T-helper 17 cell (primary cell): ENCODE results near the gene PTP4A1. TPM values are rescaled to one million over a fixed set of nuclear protein-coding genes. Genes with fewer than 3 reads are reported as not detected.
"Not testable (repeated sequence)": the region's sequence is repeated elsewhere in the genome, so short reads cannot be mapped to it uniquely, and the experiment has no call there.

Experiments used
- ATAC-seq: fragments of 150-1000 bp; cut with Tn5 transposase; 2 replicates; pipeline ENCODE4 v1.10.0; 2021; ENCODE audit warnings: mild to moderate bottlenecking, moderate library complexity
- DNase-seq, 3 donors: peaks; one replicate each; pipeline versions ENCODE4 v3.0.0 to v3.0.0-alpha.2; 2020 to 2021
- H3K9me3 ChIP-seq: one replicate; pipeline ENCODE4 v1.7.0; 2013; ENCODE audit warnings: low read length, mild to moderate bottlenecking; ENCODE audit not compliant: control insufficient read depth, poor library complexity, severe bottlenecking
- H3K27ac Mint-ChIP-seq: one replicate; pipeline ENCODE4 v1.8.0; 2022; ENCODE audit warnings: mild to moderate bottlenecking, moderate library complexity, mixed read lengths
- H3K27me3 Mint-ChIP-seq: one replicate; pipeline ENCODE4 v1.8.0; 2022; ENCODE audit warnings: mixed read lengths
- H3K36me3 Mint-ChIP-seq: one replicate; pipeline ENCODE4 v1.8.0; 2022; ENCODE audit warnings: low read depth, mixed read lengths
- H3K4me1 Mint-ChIP-seq: one replicate; pipeline ENCODE4 v1.8.0; 2022; ENCODE audit warnings: mild to moderate bottlenecking, mixed read lengths
- H3K4me3 Mint-ChIP-seq: one replicate; pipeline ENCODE4 v1.8.0; 2022; ENCODE audit warnings: mild to moderate bottlenecking, moderate library complexity, mixed read lengths
- total RNA-seq, 4 donors: library from RNA in 2 of 4; stranded (reverse) in 2 of 4; gene quantifications; one replicate each; pipeline ENCODE4 v1.2.3 and lab custom pipeline; 2022 to 2026

Gene PTP4A1
- total RNA-seq: 100 to 1,000 TPM; 112 to 129 TPM
- total RNA-seq (lab: John Stamatoyannopoulos, UW): 1.2 to 8.7 reads per million in 2 donors

GRCh38 chr6:63572044-63572746, at the start of gene PTP4A1, which contains the start of gene LOC128125822:
Gene PTP4A1 (plus strand): TSS chr6:63572480. CDS start chr6:63576881, 4,401 bp downstream.
Gene LOC128125822 (plus strand): TSS chr6:63572480.
- peak within 1 kb of the TSS; percentile 95 for H3K4me3 Mint-ChIP-seq
- ATAC-seq: peak; percentile 88
- no peaks in the 10 kb centered on the region for H3K27me3 Mint-ChIP-seq
- H3K27ac Mint-ChIP-seq: peak within 1 kb of the TSS; percentile 89
- peaks cover 24% of the 10 kb centered on the region for H3K4me1 Mint-ChIP-seq
- peak; percentile 94 to 95 (median 94) for DNase-seq
- H3K9me3 ChIP-seq: no peaks in the 10 kb centered on the region
- no peaks in the 10 kb centered on the region for H3K36me3 Mint-ChIP-seq

DNA sequence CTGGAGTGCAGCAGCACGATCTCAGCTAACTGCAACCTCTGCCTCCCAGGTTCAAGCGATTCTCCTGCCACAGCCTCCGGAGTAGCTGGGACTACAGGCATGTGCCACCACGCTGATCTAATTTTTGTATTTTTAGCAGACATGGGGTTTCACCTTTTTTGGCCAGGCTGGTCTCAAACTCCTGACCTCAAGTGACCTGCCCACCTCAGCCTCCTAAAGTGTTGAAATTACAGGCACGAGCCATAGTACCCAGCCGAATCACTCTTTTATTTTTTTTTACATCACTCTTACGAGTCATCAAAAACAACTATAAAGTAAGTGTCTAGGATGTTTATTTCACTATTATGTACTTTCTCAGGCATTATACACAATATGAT, 49.4 kb upstream of the PTP4A1 start:
- not testable (repeated sequence) for H3K27me3 Mint-ChIP-seq, H3K4me3 Mint-ChIP-seq, DNase-seq, ATAC-seq, H3K36me3 Mint-ChIP-seq, H3K9me3 ChIP-seq, H3K27ac Mint-ChIP-seq
- peaks cover 12% of the 10 kb centered on the region for H3K4me1 Mint-ChIP-seq

DNA sequence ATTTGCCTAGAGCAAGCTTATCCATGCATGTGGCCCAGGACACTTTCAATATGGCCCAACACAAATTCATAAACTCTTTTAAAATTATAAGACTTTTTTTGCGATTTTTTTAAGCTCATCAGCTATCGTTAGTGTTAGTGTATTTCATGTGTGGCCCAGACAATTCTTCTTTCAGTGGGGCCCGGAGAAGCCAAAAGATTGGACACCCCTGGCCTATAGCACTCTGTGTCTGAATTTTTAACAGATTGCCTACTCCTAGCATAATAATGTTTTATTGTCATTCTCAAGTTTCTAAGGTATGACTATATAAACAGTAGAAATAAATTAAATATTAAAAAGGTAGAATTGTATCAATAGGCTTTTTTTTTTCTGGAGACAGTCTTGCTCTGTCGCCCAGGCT, 48.6 kb upstream of the PTP4A1 start:
- H3K9me3 ChIP-seq: no peaks in the 10 kb centered on the region
- no peaks in the 10 kb centered on the region for H3K27me3 Mint-ChIP-seq
- DNase-seq (no peak), ATAC-seq (no peak)
- no peak overlapping the region for H3K27ac Mint-ChIP-seq
- H3K4me1 Mint-ChIP-seq: peaks cover 14% of the 10 kb centered on the region
- H3K4me3 Mint-ChIP-seq: no peak overlapping the region
- H3K36me3 Mint-ChIP-seq: no peaks in the 10 kb centered on the region

GRCh38 chr6:63525186-63525878, 46.9 kb upstream of the PTP4A1 start:
- Mint-ChIP-seq H3K4me1 (peaks cover 24% of the 10 kb centered on the region), H3K27ac (no peak overlapping the region), H3K27me3 (no peaks in the 10 kb centered on the region), H3K4me3 (no peak overlapping the region), H3K36me3 (no peaks in the 10 kb centered on the region)
- ATAC-seq: peak; percentile 68
- no peaks in the 10 kb centered on the region for H3K9me3 ChIP-seq
- DNase-seq: no peak

DNA sequence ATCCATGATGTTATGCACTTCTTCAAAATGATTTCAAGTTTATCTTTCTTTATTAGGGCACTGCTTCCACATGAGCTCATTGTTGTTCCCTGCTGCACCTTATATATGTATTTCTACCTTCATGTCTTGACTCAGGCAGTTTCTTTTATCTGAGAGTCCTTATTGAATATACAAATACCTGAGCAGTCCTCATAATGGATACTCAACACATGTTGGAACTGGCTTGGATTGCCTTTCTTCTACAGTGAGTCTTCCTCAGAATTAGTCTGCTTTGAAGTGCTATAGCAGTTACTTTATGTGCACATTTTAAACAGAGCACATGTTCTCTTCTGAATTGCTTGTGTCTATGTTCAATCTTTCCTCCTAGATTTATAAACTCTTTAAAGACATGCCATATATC, 45.3 kb upstream of the PTP4A1 start:
- no peak overlapping the region for H3K27ac Mint-ChIP-seq
- DNase-seq (no peak), ATAC-seq (no peak)
- H3K4me1 Mint-ChIP-seq: peaks cover 28% of the 10 kb centered on the region
- no peaks in the 10 kb centered on the region for H3K36me3 Mint-ChIP-seq
- H3K27me3 Mint-ChIP-seq: no peaks in the 10 kb centered on the region
- H3K9me3 ChIP-seq: no peaks in the 10 kb centered on the region
- H3K4me3 Mint-ChIP-seq: no peak overlapping the region

- Mint-ChIP-seq H3K27me3 (no peaks in the 10 kb centered on the region), H3K4me3 (no peak overlapping the region), H3K4me1 (peaks cover 28% of the 10 kb centered on the region), H3K36me3 (no peaks in the 10 kb centered on the region), H3K27ac (peak overlapping the region; percentile 59)
- no peaks in the 10 kb centered on the region for H3K9me3 ChIP-seq
- ATAC-seq (no peak), DNase-seq (no peak)
Measured at GRCh38 chr6:63527658-63528514, 44.4 kb upstream of the PTP4A1 start.

GRCh38 chr6:63529498-63529897, 42.8 kb upstream of the PTP4A1 start:
- ATAC-seq (peak; percentile 65), DNase-seq (no peak)
- no peaks in the 10 kb centered on the region for H3K27me3 Mint-ChIP-seq
- peak overlapping the region; percentile 91 for H3K27ac Mint-ChIP-seq
- H3K4me1 Mint-ChIP-seq: peaks cover 28% of the 10 kb centered on the region
- no peaks in the 10 kb centered on the region for H3K9me3 ChIP-seq
- H3K36me3 Mint-ChIP-seq: no peaks in the 10 kb centered on the region
- peak overlapping the region; percentile 83 for H3K4me3 Mint-ChIP-seq

DNA sequence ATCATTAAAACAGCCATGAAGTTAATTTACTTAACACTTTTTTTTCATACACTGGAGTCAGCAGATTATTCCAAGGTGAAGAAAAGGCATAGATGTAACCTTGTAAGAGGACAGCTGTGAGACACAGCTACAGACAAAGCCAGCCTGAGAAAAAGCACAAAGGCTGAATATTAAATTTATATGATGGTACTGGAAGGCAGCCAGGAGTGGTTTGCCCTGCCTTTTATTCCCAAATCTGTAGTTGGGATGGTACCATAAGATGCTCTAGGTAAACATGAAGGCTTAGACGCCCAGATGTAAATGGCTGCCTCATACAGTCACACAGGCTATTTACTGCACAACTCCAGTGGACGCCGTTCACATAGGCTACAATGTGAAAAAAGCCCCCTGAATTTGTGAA, 42.1 kb upstream of the PTP4A1 start:
- Mint-ChIP-seq H3K27me3 (no peaks in the 10 kb centered on the region), H3K4me3 (no peak overlapping the region), H3K36me3 (no peaks in the 10 kb centered on the region), H3K27ac (peak overlapping the region; percentile 91), H3K4me1 (peaks cover 26% of the 10 kb centered on the region)
- DNase-seq (no peak), ATAC-seq (no peak)
- no peaks in the 10 kb centered on the region for H3K9me3 ChIP-seq

- ATAC-seq (no peak), DNase-seq (no peak)
- no peaks in the 10 kb centered on the region for H3K9me3 ChIP-seq
- H3K36me3 Mint-ChIP-seq: no peaks in the 10 kb centered on the region
- H3K4me3 Mint-ChIP-seq: no peak overlapping the region
- H3K4me1 Mint-ChIP-seq: peaks cover 22% of the 10 kb centered on the region
- H3K27me3 Mint-ChIP-seq: no peaks in the 10 kb centered on the region
- no peak overlapping the region for H3K27ac Mint-ChIP-seq
Measured at GRCh38 chr6:63530991-63531390, 41.3 kb upstream of the PTP4A1 start.

GRCh38 chr6:63533026-63533425, 39.3 kb upstream of the PTP4A1 start:
- ATAC-seq (no peak), DNase-seq (no peak)
- no peaks in the 10 kb centered on the region for H3K36me3 Mint-ChIP-seq
- peaks cover 5% of the 10 kb centered on the region for H3K27me3 Mint-ChIP-seq
- peaks cover 18% of the 10 kb centered on the region for H3K4me1 Mint-ChIP-seq
- no peak overlapping the region for H3K4me3 Mint-ChIP-seq
- no peaks in the 10 kb centered on the region for H3K9me3 ChIP-seq
- no peak overlapping the region for H3K27ac Mint-ChIP-seq

GRCh38 chr6:63533952-63534351, 38.3 kb upstream of the PTP4A1 start:
- ATAC-seq: no peak
- no peaks in the 10 kb centered on the region for H3K36me3 Mint-ChIP-seq
- no peak for DNase-seq
- no peak overlapping the region for H3K27ac Mint-ChIP-seq
- no peaks in the 10 kb centered on the region for H3K9me3 ChIP-seq
- H3K27me3 Mint-ChIP-seq: peaks cover 5% of the 10 kb centered on the region
- H3K4me1 Mint-ChIP-seq: peaks cover 16% of the 10 kb centered on the region
- no peak overlapping the region for H3K4me3 Mint-ChIP-seq

GRCh38 chr6:63537201-63537958, 34.9 kb upstream of the PTP4A1 start:
- Mint-ChIP-seq H3K4me1 (peaks cover 3% of the 10 kb centered on the region), H3K4me3 (no peak overlapping the region), H3K27ac (peak overlapping the region; percentile 54), H3K36me3 (no peaks in the 10 kb centered on the region), H3K27me3 (peaks cover 18% of the 10 kb centered on the region)
- ATAC-seq (no peak), DNase-seq (no peak)
- H3K9me3 ChIP-seq: no peaks in the 10 kb centered on the region

GRCh38 chr6:63537959-63538300, 34.4 kb upstream of the PTP4A1 start:
- DNase-seq (no peak), ATAC-seq (no peak)
- no peak overlapping the region for H3K27ac Mint-ChIP-seq
- H3K27me3 Mint-ChIP-seq: peaks cover 18% of the 10 kb centered on the region
- H3K36me3 Mint-ChIP-seq: no peaks in the 10 kb centered on the region
- peaks cover 3% of the 10 kb centered on the region for H3K4me1 Mint-ChIP-seq
- no peak overlapping the region for H3K4me3 Mint-ChIP-seq
- no peaks in the 10 kb centered on the region for H3K9me3 ChIP-seq
